Activated CD4-positive, alpha-beta T cell treated with anti-CD3 and anti-CD28 coated beads for 36 hours (primary cell): Measurements from ENCODE around the gene CEMIP2. TPM values are rescaled to one million over a fixed set of nuclear protein-coding genes. Genes with fewer than 3 reads are reported as not detected.
"Not testable (repeated sequence)": the region's sequence is repeated elsewhere in the genome, so short reads cannot be mapped to it uniquely, and the experiment has no call there.

Source experiments
- ATAC-seq: fragments of 200-7000 bp; cut with Tn5 transposase; one replicate; pipeline ENCODE4 v1.10.0; 2021; ENCODE audit warnings: mild to moderate bottlenecking, moderate library complexity
- CTCF ChIA-PET: fragments of 350-600 bp; sonication (Branson Sonifier 250); formaldehyde crosslinking; loops from one replicate; lab custom pipeline; 2021; ENCODE audit warnings: antibody characterized with exemption; lab: Charles Lee
- POLR2A ChIA-PET: fragments of 350-600 bp; sonication (Branson Sonifier 250); formaldehyde crosslinking; loops from one replicate; lab custom pipeline; 2021; ENCODE audit warnings: antibody characterized with exemption, inconsistent platforms; lab: Charles Lee
- DNase-seq: peaks from one replicate; pipeline ENCODE4 v3.0.0-alpha.2; 2020
- H3K27ac Mint-ChIP-seq: one replicate; pipeline ENCODE4 v1.8.0; 2021; ENCODE audit warnings: mixed read lengths
- H3K27me3 Mint-ChIP-seq: one replicate; pipeline ENCODE4 v1.8.0; 2021; ENCODE audit warnings: mixed read lengths
- H3K36me3 Mint-ChIP-seq: one replicate; pipeline ENCODE4 v1.8.0; 2021; ENCODE audit warnings: low read depth, mixed read lengths
- H3K4me1 Mint-ChIP-seq: one replicate; pipeline ENCODE4 v1.8.0; 2021; ENCODE audit warnings: mixed read lengths
- H3K4me3 Mint-ChIP-seq: one replicate; pipeline ENCODE4 v1.8.0; 2021; ENCODE audit warnings: mild to moderate bottlenecking, moderate library complexity, mixed read lengths
- H3K9me3 Mint-ChIP-seq: one replicate; pipeline ENCODE4 v1.8.0; 2021; ENCODE audit warnings: low read depth, mixed read lengths
- intact Hi-C, 2 experiments: fragments of 100-400 bp; cut with DNase I in 1 of 2; cut with micrococcal nuclease in 1 of 2; formaldehyde crosslinking; loops; one replicate each; pipeline versions ENCODE4 v1.14.2 to v1.15.1; 2022 to 2024; cut with DNase I, micrococcal nuclease
- total RNA-seq, 2 experiments: library from RNA; stranded (reverse); gene quantifications; one replicate each; pipeline ENCODE4 v1.2.3, GENCODE V29; 2021

The CEMIP2 gene, protein sequence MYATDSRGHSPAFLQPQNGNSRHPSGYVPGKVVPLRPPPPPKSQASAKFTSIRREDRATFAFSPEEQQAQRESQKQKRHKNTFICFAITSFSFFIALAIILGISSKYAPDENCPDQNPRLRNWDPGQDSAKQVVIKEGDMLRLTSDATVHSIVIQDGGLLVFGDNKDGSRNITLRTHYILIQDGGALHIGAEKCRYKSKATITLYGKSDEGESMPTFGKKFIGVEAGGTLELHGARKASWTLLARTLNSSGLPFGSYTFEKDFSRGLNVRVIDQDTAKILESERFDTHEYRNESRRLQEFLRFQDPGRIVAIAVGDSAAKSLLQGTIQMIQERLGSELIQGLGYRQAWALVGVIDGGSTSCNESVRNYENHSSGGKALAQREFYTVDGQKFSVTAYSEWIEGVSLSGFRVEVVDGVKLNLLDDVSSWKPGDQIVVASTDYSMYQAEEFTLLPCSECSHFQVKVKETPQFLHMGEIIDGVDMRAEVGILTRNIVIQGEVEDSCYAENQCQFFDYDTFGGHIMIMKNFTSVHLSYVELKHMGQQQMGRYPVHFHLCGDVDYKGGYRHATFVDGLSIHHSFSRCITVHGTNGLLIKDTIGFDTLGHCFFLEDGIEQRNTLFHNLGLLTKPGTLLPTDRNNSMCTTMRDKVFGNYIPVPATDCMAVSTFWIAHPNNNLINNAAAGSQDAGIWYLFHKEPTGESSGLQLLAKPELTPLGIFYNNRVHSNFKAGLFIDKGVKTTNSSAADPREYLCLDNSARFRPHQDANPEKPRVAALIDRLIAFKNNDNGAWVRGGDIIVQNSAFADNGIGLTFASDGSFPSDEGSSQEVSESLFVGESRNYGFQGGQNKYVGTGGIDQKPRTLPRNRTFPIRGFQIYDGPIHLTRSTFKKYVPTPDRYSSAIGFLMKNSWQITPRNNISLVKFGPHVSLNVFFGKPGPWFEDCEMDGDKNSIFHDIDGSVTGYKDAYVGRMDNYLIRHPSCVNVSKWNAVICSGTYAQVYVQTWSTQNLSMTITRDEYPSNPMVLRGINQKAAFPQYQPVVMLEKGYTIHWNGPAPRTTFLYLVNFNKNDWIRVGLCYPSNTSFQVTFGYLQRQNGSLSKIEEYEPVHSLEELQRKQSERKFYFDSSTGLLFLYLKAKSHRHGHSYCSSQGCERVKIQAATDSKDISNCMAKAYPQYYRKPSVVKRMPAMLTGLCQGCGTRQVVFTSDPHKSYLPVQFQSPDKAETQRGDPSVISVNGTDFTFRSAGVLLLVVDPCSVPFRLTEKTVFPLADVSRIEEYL (N-terminal part only)
- total RNA-seq = 10 to 100 TPM; 34.1 to 41.0 TPM

DNA sequence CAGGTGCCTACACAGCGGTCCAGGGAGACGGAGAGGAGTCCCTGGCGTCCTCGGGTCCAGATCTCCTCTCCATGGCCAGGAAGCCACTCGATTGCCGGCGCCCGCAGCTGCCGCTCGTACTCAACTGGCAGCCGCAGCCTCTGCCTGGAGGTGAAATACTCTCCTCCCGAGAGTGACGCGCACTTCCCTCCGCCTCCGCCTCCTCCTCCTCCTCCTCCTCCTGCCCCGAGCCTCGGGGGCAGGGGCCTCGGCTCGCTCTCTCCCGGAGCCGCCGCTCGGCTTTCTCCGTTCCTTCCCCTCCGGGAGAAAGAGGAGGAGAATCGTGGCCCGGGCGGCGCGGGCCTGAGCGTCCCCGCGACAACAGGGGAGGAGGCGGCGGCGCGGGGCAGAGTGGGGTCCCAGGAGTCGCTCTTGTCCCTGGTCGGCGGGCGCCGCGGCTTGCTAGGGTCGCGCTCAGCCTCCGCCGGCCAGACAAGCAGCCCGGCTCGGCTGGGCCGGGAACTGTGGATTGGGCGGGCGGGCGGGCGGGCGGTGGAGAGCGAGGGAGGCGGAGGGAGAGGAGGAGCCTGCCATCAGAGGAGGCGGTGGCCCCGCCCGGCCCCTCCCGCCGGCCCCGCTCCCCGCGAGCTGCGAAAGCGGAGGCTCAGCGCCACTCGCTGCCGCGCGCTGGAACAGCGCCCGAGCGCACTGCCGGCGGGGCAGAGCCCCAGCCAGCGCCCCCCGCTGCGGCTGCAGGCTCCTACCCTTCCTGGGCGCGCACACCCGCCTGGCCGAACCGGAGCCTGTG lies at the start of gene CEMIP2:
Gene CEMIP2, minus strand, starts transcription at position 126 of the 787 bp plus-strand sequence. CDS start 18,140 bp downstream, outside the sequence.
- peak; percentile 78 for ATAC-seq
- intact Hi-C loops = loop anchor here (1.0 to 10.0 kb wide), 11 partner anchors 15 to 1506 kb away; partner anchors contain the start of genes ABHD17B (in 1 of the 2), ANXA1 (in 1 of the 2), C9orf85 (in 1 of the 2) and KLF9 (in 1 of the 2)
- peaks cover 13% of the 10 kb centered on the region for H3K36me3 Mint-ChIP-seq

DNA sequence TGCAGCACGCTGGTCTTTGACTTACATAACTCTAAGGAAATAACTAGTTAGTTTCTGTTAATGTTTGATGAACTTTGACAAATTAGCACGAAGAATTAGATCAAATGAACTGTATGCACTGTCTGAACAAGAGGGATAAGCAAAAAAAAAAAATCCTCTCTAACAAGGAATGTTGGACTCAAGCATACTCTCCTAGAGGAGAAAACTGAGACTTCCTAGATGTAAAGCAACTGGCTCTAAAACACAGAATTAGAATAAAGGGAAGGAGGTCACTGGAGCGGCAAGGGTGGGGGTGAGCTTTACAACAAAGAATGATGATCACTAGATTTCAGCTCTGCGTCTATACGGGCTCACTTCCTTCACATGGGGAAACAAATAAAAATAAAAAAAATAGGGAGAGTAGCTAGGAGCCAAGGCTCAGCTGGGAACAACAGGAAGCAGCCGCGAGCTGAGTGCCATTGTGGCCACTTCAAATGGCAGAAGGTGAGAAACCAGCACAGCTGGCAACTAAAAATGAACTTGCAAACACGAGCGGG lies 48.7 kb upstream of the CEMIP2 start:
- CTCF ChIA-PET = interaction anchor here (0.6 to 6.6 kb wide), 11 partner anchors 10 to 221 kb away, joined by 3 to 74 read pairs (median 4); no protein-coding TSS in a partner anchor
- intact Hi-C loops = loop anchor here in 1 of 2 experiments (5.0 kb wide), 1 partner anchor 530 kb away; no protein-coding TSS in a partner anchor
- Mint-ChIP-seq H3K4me3 (no peak overlapping the region), H3K27ac (no peak overlapping the region), H3K27me3 (no peaks in the 10 kb centered on the region), H3K36me3 (no peaks in the 10 kb centered on the region), H3K4me1 (peaks cover 9% of the 10 kb centered on the region), H3K9me3 (no peaks in the 10 kb centered on the region)
- POLR2A ChIA-PET = interaction anchor here (0.6 kb wide), 1 partner anchor 13 kb away, joined by 3 read pairs; no protein-coding TSS in a partner anchor
- DNase-seq (no peak), ATAC-seq (no peak)

More for the DNA sequence above, at the start of gene CEMIP2:
- H3K9me3 Mint-ChIP-seq = no peaks in the 10 kb centered on the region
- H3K4me3 Mint-ChIP-seq = peak within 1 kb of the TSS; percentile 94
- ChIA-PET CTCF (interaction anchor here (0.6 to 3.5 kb wide), 9 partner anchors 9 to 484 kb away, joined by 3 to 12 read pairs (median 3); partner anchors contain the start of genes ABHD17B and C9orf85), POLR2A (interaction anchor here (0.6 to 2.7 kb wide), 3 partner anchors 13 to 142 kb away, joined by 3 to 16 read pairs (median 5); partner anchors contain the start of genes ABHD17B and C9orf85)
- H3K27me3 Mint-ChIP-seq = no peaks in the 10 kb centered on the region
- peak within 1 kb of the TSS; percentile 91 for H3K27ac Mint-ChIP-seq
- DNase-seq = peak; percentile 94
- peaks cover 43% of the 10 kb centered on the region for H3K4me1 Mint-ChIP-seq

DNA sequence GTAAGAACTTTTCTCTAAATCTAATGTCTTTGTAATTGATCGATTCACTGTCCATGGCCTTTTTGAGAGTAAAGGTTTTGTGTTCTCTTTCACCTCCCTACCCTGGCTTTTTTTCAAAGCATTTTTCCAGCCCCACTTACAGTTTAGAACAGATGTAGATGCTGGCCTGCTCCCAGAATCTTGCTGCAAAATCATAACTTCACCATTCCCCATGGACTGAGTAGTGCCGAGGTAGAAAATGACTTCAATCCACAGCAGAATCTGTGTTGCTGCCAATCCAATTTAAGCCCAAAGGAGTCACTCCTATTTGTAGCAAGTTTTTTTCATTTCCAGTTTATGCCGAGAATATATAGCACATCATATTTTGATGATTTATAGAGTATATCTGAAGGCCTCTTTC lies 46.5 kb upstream of the CEMIP2 start:
- Mint-ChIP-seq H3K27ac (no peak overlapping the region), H3K4me1 (peaks cover 9% of the 10 kb centered on the region), H3K4me3 (no peak overlapping the region), H3K9me3 (no peaks in the 10 kb centered on the region), H3K36me3 (no peaks in the 10 kb centered on the region), H3K27me3 (no peaks in the 10 kb centered on the region)
- no peak for ATAC-seq
- intact Hi-C loops = loop anchor here in 1 of 2 experiments (5.0 kb wide), 1 partner anchor 528 kb away; no protein-coding TSS in a partner anchor
- POLR2A ChIA-PET = no interaction called here
- CTCF ChIA-PET = no interaction called here
- no peak for DNase-seq

DNA sequence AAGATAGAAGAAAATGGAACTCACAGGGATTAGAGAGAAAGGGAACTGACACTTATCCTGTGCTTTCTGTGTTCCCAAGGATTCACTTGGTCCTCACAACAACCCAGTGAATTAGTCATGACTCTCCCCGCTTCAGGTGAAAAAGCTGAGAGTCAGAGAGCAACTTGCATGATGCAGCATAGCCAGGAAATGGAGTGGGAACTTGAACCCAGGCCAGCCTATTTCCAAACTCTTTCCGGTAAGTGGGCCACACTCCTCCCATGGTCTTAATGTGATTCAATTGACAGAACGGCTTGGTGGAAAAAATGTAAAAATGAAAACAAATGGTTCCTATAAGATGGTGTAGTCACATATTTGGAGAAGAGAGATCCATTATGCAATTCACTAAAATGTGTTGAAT lies 45.9 kb upstream of the CEMIP2 start:
- H3K4me1 Mint-ChIP-seq = peaks cover 9% of the 10 kb centered on the region
- ChIA-PET CTCF (interaction anchor here (0.5 to 2.4 kb wide), 2 partner anchors 210 to 494 kb away, joined by 3 to 10 read pairs; no protein-coding TSS in a partner anchor), POLR2A (no interaction called here)
- H3K36me3 Mint-ChIP-seq = no peaks in the 10 kb centered on the region
- no peak for ATAC-seq
- no peaks in the 10 kb centered on the region for H3K9me3 Mint-ChIP-seq
- no peak overlapping the region for H3K4me3 Mint-ChIP-seq
- intact Hi-C loops = no loop called here
- no peak for DNase-seq
- no peaks in the 10 kb centered on the region for H3K27me3 Mint-ChIP-seq
- H3K27ac Mint-ChIP-seq = no peak overlapping the region

DNA sequence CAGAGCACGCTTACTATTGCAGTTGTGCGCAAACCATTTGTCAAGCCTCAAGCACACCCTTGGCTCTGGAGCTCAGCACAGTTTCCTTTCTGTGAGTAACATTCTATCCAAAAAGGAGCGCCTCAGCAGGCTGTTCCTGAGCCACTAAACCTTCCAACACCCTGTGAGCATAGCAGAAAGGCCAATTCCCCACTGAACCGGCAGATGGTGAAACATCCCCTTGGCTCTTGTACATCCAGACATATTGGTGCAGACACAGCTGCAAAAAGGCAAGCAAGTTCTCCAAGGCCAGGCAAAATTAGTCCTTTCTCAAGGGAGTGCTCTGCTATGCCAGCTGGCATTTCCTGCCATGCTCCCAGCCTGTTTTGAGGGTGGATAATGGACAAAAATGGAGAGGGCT lies 44.1 kb upstream of the CEMIP2 start:
- CTCF ChIA-PET = interaction anchor here (0.5 to 2.4 kb wide), 3 partner anchors 207 to 528 kb away, joined by 3 to 10 read pairs (median 3); no protein-coding TSS in a partner anchor

DNA sequence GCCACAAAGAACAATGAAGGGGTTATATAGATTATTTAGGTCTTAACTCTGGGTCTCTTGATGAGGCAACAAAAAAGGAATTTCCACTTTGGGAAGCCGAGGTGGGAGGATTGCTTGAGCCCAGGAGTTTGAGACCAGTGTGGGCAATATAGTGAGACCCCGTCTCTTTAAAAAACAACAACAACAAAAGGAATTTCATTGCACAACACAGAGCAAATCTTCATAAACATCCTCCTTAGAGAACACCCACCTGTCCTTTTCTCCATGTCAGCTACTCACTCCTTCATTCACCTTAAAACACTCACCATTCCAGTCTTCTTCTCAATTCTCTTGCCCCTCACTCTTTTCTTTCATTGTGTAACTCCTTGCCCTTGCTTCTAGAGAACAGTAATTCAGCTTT lies 39.8 kb upstream of the CEMIP2 start:
- ATAC-seq (no peak), DNase-seq (no peak)
- ChIA-PET POLR2A (no interaction called here), CTCF (interaction anchor here (0.8 to 8.6 kb wide), 10 partner anchors 10 to 464 kb away, joined by 3 to 109 read pairs (median 12); no protein-coding TSS in a partner anchor)
- no peaks in the 10 kb centered on the region for H3K27me3 Mint-ChIP-seq
- no peak overlapping the region for H3K27ac Mint-ChIP-seq
- no peaks in the 10 kb centered on the region for H3K9me3 Mint-ChIP-seq
- no peak overlapping the region for H3K4me3 Mint-ChIP-seq
- H3K36me3 Mint-ChIP-seq = no peaks in the 10 kb centered on the region
- peaks cover 8% of the 10 kb centered on the region for H3K4me1 Mint-ChIP-seq
- intact Hi-C loops = loop anchor here (5.0 kb wide), 2 partner anchors 94 to 464 kb away; no protein-coding TSS in a partner anchor

More for the DNA sequence above, 44.1 kb upstream of the CEMIP2 start:
- DNase-seq (no peak), ATAC-seq (no peak)
- intact Hi-C loops = no loop called here
- Mint-ChIP-seq H3K4me3 (no peak overlapping the region), H3K27ac (no peak overlapping the region), H3K36me3 (no peaks in the 10 kb centered on the region), H3K4me1 (peaks cover 10% of the 10 kb centered on the region), H3K9me3 (no peaks in the 10 kb centered on the region), H3K27me3 (no peaks in the 10 kb centered on the region)
- POLR2A ChIA-PET = no interaction called here

DNA sequence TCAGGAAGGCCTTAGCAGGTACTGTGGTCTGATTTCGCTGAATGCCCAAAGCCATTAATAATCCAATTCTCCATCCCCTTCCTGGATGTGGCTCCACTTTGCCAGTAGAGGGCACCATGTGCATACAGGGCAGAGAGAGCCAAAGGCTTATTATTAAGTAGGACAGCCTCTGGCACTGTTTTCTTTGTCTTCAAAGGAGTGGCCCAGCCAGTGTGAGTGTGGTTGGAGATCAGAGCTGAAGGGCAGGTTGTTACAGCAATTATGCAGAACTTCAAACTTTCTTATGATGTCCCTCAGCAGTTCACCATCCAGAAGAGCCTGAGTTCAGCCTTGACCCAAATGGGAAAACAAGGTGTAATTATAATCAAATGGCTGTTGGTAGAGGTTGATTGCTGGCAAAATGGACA lies 38.6 kb upstream of the CEMIP2 start:
- ATAC-seq (peak; percentile 97), DNase-seq (peak; percentile 74)
- no peak overlapping the region for H3K27ac Mint-ChIP-seq
- H3K36me3 Mint-ChIP-seq = no peaks in the 10 kb centered on the region
- ChIA-PET POLR2A (no interaction called here), CTCF (interaction anchor here (0.7 to 8.6 kb wide), 23 partner anchors 9 to 486 kb away, joined by 3 to 109 read pairs (median 4); no protein-coding TSS in a partner anchor)
- H3K27me3 Mint-ChIP-seq = no peaks in the 10 kb centered on the region
- intact Hi-C loops = loop anchor here (1.0 to 5.0 kb wide), 6 partner anchors 95 to 465 kb away; partner anchors contain the start of genes ABHD17B (in 1 of the 2) and C9orf85 (in 1 of the 2)
- H3K4me1 Mint-ChIP-seq = peaks cover 8% of the 10 kb centered on the region
- H3K9me3 Mint-ChIP-seq = no peaks in the 10 kb centered on the region
- H3K4me3 Mint-ChIP-seq = no peak overlapping the region

DNA sequence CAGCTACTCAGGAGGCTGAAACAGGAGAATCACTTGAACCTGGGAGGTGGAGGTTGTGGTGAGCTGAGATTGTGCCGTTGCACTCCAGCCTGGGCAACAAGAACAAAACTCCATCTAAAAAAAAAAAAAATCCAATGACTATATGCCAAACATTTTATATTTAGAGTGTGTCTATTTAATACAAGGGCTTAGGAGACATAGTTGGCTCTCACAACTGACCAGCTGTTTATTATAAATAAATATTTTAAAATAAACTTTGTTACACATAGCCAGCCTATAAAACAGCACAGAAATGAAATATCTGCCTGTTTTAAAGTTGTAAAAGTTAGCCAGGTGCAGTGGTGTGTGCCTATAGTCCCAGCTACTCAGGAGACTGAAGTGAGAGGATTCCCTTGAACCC lies 36.8 kb upstream of the CEMIP2 start:
- H3K4me3 Mint-ChIP-seq, DNase-seq, H3K36me3 Mint-ChIP-seq, H3K4me1 Mint-ChIP-seq, H3K27me3 Mint-ChIP-seq, H3K27ac Mint-ChIP-seq, POLR2A ChIA-PET, H3K9me3 Mint-ChIP-seq, ATAC-seq: not testable (repeated sequence)
- CTCF ChIA-PET = interaction anchor here (1.2 to 8.6 kb wide), 3 partner anchors 13 to 220 kb away, joined by 5 to 109 read pairs (median 74); no protein-coding TSS in a partner anchor
- intact Hi-C loops = loop anchor here (5.0 kb wide), 2 partner anchors 97 to 467 kb away; no protein-coding TSS in a partner anchor

DNA sequence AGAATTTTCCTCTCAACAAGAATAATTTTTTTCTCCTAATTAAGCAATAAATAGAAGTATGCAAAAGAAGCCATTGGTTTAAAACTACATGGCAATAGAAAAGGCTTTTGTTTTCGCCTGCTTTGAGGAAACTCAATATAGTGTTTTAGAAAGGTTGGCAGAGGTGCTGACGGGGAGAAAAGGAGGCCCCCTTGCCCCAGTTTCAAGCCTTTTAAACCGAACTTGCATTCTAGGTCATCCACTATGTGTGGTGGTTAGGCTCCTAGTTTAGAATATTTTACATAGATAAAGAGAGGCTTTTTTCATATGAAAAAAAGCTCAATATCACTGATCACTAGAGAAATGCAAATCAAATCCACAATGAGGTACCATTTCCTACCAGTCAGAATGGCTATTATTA lies 33.5 kb upstream of the CEMIP2 start:
- intact Hi-C loops = no loop called here
- ChIA-PET CTCF (interaction anchor here (0.7 to 3.5 kb wide), 3 partner anchors 17 to 223 kb away, joined by 3 to 14 read pairs (median 8); no protein-coding TSS in a partner anchor), POLR2A (no interaction called here)
- H3K9me3 Mint-ChIP-seq = no peaks in the 10 kb centered on the region
- H3K27ac Mint-ChIP-seq = no peak overlapping the region
- peaks cover 6% of the 10 kb centered on the region for H3K4me1 Mint-ChIP-seq
- no peaks in the 10 kb centered on the region for H3K27me3 Mint-ChIP-seq
- no peak overlapping the region for H3K4me3 Mint-ChIP-seq
- no peak for DNase-seq
- H3K36me3 Mint-ChIP-seq = no peaks in the 10 kb centered on the region
- no peak for ATAC-seq
